ENCODE data around the gene XYLT1. TPM values are rescaled to one million over a fixed set of nuclear protein-coding genes. Genes with fewer than 3 reads are reported as not detected.

Gene XYLT1
- total RNA-seq, 1 experiment from 2014 or later, result 7.3 TPM

DNA sequence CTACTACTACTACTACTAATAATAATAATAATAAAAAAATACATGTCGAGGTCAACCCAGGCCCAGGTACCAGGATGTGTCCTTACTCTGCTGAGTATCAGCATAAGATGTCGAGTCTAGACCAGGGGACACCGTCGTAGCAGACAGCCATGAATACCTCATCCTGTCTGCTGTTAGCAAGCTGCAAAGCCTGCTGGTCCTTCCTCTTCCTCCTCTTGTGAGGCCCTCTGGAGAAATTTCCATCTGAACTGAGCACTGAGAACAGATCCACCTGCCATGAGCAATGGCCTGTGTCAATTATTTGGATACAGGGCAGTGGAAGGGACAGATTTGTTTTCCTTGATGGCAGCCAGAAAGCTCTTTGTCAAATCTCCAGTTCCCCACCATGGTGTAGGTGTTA lies 168.5 kb downstream of the XYLT1 start:
- Histone ChIP-seq H3K4me3 (no peak overlapping the region), H3K36me3 (no peaks in the 10 kb centered on the region), H3K9me3 (no peaks in the 10 kb centered on the region), H3K27me3 (no peaks in the 10 kb centered on the region)
- no peak for DNase-seq

DNA sequence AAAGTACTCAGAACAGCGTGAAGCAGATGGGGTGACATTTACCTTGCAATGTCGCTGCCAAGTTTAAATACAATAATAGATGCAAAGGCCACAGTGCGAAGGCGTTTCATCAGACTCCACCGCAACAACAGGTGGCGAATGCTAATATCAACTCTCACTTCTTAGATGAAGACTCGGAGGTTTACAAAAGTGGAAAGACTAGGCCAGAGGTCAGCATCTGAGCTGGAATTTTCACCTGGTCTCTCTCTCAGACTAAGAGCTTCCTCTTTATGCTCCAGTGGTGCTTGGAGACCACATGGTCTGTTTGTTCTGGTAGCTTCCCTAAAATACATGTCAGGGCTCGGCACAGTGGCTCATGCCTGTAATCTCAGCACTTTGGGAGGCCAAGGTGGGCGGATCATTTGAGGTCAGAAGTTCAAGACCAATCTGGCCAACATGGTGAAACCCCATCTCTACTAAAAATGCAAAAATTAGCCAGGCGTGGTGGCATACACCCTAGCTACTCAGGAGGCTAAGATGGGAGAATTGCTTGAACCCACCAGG lies 169.1 kb downstream of the XYLT1 start:
- Histone ChIP-seq H3K27me3 (no peaks in the 10 kb centered on the region), H3K4me3 (no peak overlapping the region)
- DNase-seq, result no peak

DNA sequence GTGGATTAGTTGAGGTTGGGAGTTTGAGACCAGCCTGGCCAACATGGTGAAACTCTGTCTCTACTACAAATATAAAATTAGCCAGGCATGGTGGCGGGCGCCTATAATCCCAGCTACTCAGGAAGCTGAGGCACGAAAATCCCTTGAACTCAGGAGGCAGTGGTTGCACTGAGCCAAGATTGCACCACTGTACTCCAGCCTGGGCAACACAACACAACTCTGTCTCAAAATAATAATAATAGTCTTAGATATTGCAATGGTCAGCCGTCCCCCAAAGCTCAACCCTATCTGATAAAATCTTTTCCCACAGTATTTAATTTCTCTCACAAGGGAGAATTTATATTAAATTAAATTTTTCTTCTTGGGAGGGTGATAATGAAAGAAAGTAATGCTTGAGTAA lies 169.6 kb downstream of the XYLT1 start:
- H3K4me3 ChIP-seq, result no peak overlapping the region
- H3K9me3 ChIP-seq, result no peaks in the 10 kb centered on the region
- H3K36me3 ChIP-seq, result no peaks in the 10 kb centered on the region
- no peaks in the 10 kb centered on the region for H3K27me3 ChIP-seq
- no peak for DNase-seq

More for the DNA sequence above, 169.1 kb downstream of the XYLT1 start:
- H3K36me3 ChIP-seq, result no peaks in the 10 kb centered on the region
- H3K9me3 ChIP-seq, result no peaks in the 10 kb centered on the region

DNA sequence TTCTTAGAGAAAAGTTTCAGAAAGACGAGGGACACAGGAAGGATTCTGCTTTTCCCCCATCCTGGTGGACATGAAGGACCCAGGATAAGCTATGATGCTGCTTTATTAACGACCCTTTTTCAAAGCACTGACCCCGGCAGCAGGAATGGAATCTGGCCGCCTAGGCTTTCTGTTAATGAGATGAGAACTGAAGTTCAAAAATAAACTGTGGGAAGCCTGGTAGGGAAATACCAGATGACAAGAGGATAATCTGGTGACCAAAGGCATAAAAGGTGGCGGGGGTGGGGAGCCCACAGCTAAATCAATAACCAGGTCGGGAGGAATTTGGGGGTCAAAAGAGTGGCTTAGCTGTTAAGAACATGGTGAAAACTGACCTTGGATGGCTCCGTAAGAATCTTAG lies 171.0 kb downstream of the XYLT1 start:
- no peak overlapping the region for H3K4me3 ChIP-seq
- H3K36me3 ChIP-seq, result no peaks in the 10 kb centered on the region
- H3K9me3 ChIP-seq, result no peaks in the 10 kb centered on the region
- no peaks in the 10 kb centered on the region for H3K27me3 ChIP-seq
- no peak for DNase-seq

DNA sequence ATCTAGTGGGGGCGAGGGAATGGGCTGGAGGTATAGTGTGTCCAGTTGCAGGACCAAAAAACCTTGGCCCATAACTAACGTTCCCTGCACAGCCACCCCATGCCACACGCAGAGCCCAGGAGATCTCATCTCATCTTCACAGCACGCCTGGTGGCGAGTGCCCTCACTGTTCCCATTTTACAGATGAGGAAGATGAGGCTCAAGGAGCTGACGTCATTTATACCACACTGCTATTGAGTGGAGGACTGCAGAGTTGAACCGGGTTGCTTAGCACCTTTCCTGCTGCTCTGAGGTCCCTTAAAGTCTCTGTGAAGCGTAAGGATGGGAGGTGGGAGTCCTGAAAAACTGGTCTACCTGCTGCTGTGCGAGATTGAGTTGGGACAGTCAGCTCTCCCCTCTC lies 172.5 kb downstream of the XYLT1 start:
- H3K9me3 ChIP-seq, result no peaks in the 10 kb centered on the region
- no peak overlapping the region for H3K4me3 ChIP-seq
- H3K36me3 ChIP-seq, result no peaks in the 10 kb centered on the region
- no peaks in the 10 kb centered on the region for H3K27me3 ChIP-seq
- no peak for DNase-seq

DNA sequence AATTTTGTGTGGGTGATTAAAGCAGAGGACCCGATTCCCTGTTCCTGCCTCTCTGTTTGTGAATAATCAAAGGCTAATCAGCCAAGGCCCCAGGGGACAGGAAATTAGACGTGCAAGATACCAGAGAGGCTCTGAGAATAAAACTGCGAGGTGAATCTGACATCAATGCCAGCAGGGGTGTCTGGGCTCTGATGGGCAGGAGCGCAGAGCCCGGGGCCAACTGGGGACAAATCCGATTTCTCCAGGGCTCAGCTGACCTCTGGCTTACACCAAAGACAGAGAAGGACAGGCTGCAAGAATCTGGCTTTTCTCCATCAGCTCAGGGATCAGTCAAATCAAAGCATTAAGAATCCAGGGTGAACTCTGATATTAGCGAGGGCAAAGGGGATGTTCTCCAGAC lies 174.3 kb downstream of the XYLT1 start:
- Histone ChIP-seq H3K4me3 (no peak overlapping the region), H3K9me3 (no peaks in the 10 kb centered on the region), H3K27me3 (no peaks in the 10 kb centered on the region), H3K36me3 (no peaks in the 10 kb centered on the region)
- no peak for DNase-seq

DNA sequence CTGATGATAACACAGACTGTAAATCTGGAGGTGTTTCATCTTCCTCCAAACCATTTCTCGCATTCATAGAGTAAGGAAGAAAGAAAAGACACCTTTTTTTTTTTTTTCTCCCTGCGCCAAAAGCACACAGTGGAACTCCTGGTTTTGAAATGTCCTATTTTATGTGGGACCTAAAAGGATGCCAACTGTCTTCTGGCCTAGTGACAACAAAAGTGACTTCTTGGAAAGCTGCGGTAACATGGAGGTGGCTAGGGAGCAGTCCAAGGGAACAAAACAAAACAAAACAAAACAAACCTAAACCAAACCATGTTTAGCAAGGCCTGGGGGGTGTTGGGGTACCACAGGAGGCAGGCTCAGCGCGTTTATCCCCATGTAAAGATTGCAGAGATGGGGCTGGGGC lies 174.8 kb downstream of the XYLT1 start:
- Histone ChIP-seq H3K36me3 (no peaks in the 10 kb centered on the region), H3K27me3 (no peaks in the 10 kb centered on the region)
- DNase-seq, result no peak

DNA sequence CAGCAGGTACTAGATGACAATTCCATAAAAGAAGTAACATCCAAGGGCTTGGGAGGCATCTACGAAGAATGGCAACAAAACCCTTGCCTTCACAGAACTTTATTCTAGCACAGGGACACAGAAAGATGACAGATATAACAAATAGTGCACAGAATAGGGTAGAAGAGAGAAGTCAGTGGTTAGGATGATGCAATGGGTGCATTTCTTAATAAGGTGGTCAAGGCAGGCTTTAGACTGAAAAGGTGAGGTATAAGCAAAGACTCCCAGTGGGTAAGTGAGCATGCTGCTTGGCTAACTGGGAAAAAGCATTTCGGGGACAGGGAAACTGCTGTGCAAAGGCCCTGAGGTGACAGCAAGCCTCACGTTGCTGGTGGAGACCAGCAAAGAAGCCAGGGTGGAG lies 175.9 kb downstream of the XYLT1 start:
- Histone ChIP-seq H3K27me3 (no peaks in the 10 kb centered on the region), H3K36me3 (no peaks in the 10 kb centered on the region), H3K4me3 (no peak overlapping the region), H3K9me3 (no peaks in the 10 kb centered on the region)
- DNase-seq, result no peak

More for the DNA sequence above, 174.8 kb downstream of the XYLT1 start:
- no peak overlapping the region for H3K4me3 ChIP-seq
- H3K9me3 ChIP-seq, result no peaks in the 10 kb centered on the region

DNA sequence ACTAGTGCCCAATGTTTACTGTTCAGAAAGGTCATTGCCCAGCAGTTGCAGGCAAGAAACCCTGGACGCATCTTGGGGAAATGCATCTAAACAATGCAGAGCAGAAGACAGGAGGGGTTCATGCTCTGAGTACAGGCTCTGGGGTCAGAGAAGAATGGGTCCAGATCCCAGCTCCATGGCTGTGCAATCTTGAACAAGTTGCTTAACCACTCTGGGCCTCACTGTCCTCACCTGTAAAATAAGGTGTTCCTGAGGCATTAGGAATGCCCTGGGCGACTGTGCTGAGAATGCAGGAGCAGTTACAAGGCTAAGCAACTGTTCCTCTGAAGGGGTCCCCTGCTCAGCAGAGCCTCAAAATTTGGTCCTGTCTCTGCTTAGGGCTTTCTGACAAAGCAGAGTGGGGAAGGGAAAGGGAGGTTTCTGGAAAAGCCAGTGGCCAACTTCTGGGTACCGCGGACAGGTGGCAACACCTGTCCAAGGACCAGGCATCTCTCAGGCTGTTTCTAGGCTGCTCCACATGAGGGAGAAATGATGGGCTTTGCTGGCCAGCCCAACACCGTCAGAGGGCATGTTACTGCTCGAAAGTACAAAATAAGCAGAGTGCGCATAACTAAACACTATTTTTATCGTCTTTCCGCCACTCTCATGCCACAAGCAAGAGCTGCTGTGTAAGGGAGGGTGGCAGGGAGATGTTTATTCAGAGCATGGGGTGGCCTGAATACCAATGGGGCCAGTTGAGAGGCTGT lies 176.8 kb downstream of the XYLT1 start:
- Histone ChIP-seq H3K4me3 (no peak overlapping the region), H3K27me3 (no peaks in the 10 kb centered on the region), H3K9me3 (no peaks in the 10 kb centered on the region), H3K36me3 (no peaks in the 10 kb centered on the region)
- DNase-seq, result no peak

DNA sequence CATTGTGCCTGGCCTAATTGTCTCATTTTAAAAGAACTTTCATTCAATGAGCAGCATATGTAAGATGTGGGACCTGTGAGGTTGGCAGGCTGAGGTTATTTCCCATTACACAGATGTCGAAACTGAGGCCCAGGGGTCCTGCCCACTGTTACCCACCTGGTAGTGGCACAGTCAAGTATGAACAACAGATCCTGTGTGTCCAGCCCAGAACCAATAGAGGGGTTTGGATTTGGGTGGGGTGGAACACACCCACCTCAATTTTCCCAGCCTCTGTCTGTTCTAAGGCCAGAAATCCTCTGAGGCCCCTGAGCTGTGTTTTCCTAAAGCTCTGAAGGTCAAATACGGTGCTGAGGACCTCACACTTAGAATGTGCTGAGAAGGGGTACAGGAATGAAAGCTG lies 179.5 kb downstream of the XYLT1 start:
- Histone ChIP-seq H3K9me3 (no peaks in the 10 kb centered on the region), H3K36me3 (no peaks in the 10 kb centered on the region)
- no peak for DNase-seq

DNA sequence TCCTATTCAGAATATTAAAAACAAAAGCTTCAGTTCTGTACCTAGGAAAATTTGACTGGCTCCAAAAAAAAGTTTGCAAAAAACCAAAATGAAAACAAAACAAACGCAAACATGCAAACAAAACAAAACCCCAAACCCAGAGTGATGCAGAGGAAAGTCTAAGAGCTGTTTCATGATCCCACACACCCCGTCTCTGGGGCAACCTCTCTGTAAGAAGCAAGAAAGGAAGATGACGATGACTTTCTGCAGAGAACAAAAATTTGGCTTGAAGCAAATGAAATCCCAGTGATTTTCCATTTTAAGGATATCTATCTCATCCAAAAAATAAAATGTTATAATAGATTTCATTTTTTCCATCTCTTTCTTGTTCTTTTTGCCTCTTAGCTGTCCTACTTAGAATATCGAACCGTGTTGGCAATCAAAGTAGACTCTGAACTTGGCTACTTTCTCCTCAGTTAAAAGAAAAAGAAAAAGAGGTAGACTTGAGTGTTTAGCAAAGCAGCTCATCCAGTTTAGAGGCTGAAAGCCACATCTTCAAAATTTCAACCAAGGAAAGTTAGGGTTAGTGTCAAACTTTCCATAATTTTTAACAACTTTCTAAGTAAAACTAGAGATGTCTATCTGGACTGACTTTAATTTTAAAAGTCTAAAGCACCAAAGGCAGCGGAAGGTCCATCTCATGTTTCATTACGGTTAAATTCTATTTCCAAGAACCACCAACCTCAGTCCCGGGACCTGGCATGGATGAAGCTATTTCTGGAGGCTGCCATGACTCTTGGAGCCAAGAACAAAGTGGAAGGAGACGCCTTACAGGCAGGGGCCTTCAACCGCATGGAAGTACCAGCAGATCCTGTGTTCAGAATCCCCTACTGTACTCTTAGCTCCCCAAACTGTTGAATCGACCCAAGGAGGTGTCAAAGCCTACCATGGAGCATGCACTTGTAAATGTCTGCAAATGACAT lies 180.8 kb downstream of the XYLT1 start:
- H3K9me3 ChIP-seq, result no peaks in the 10 kb centered on the region
- H3K4me3 ChIP-seq, result no peak overlapping the region
- no peaks in the 10 kb centered on the region for H3K36me3 ChIP-seq
- DNase-seq, result no peak
- no peaks in the 10 kb centered on the region for H3K27me3 ChIP-seq

More for the DNA sequence above, 179.5 kb downstream of the XYLT1 start:
- Histone ChIP-seq H3K27me3 (no peaks in the 10 kb centered on the region), H3K4me3 (no peak overlapping the region)

DNA sequence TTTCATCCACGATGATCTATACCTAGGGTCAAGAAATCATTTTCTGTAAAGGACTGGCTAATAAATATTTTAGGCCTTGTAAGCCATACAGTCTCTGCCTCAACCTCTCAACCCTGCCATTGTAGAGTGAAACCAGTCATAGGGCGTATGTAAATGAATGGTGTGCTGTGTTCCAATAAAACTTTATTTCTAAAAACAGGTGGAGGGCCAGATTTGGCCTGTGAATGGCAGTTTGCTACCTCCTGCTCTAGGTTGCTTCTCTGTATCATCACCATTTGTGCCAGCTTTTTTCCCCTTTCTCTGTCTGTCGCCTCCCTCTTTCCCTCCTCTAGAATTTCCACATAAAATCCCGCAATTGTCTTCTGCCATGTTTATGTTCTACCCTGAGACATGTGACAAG lies 181.7 kb downstream of the XYLT1 start:
- DNase-seq, result no peak
- Histone ChIP-seq H3K9me3 (no peaks in the 10 kb centered on the region), H3K36me3 (no peaks in the 10 kb centered on the region), H3K4me3 (no peak overlapping the region), H3K27me3 (no peaks in the 10 kb centered on the region)

DNA sequence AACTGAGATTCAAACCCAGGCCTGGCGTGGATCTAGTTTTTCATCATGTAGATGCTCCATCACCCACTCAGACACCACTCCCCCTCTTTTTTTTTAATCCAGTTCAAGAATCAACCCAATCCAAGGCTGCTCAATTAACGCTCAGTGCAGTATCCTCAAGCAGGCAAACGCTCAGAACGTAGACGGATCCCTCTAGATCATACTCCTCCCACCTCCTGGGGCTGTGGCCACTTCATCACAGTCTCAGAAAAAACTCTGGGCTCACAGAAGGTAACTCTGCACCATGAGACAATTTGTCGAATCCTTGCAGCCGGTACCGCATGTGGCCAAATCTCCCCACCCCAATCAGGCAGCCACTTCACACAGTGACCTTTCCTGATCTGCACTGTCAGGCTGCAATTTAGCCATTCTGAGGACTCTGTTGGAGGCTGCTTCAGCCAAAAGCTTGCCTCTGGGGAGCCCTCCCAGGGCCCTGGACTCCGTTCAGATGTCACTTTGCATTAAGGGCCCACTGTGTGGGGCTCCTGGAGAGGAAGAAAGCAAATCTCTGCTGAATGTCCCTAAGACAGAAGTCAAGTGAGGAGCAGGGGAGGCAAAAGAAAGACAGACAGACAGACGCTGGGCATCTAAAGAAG lies 183.5 kb downstream of the XYLT1 start:
- Histone ChIP-seq H3K4me3 (no peak overlapping the region), H3K36me3 (no peaks in the 10 kb centered on the region), H3K9me3 (no peaks in the 10 kb centered on the region), H3K27me3 (no peaks in the 10 kb centered on the region)
- no peak for DNase-seq

DNA sequence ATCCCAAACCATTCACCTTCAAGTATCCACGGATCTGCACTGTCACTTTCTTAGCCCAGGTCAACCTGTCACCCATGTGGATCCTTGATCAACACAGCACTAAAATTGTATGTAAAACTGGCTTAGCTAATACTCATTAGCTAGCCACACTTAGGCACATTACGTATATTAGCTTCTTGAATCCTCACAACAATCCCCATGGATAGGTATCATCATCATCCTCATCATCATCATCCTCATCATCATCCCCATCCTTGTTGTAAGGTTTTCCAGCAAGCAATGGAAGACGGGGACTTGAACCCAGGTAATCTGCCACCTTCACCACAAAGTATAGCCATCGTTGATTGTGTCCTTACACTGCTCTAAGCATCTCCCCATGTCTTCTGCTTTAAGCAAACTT lies 184.3 kb downstream of the XYLT1 start:
- Histone ChIP-seq H3K36me3 (no peaks in the 10 kb centered on the region), H3K9me3 (no peaks in the 10 kb centered on the region), H3K27me3 (no peaks in the 10 kb centered on the region), H3K4me3 (no peak overlapping the region)
- no peak for DNase-seq

DNA sequence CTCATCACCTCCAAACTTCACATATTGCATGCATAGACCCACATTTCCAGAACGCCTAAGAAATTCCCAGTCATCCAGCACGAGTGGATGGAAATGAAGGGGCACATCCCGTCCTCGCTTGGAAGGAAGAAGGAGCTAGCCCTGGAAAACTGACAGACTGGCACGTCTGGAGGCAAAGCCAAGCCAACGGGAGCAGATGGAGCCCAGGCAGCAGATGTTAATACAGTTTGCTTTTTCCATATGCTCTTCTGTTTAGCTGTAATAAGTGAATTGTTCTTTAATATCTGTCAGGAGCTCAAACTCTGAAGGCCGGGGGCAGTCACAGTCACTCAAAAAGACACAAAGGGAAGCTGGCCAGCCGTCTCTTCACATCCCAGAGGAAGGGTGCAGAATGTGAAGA lies 187.7 kb downstream of the XYLT1 start:
- H3K36me3 ChIP-seq, result no peaks in the 10 kb centered on the region

DNA sequence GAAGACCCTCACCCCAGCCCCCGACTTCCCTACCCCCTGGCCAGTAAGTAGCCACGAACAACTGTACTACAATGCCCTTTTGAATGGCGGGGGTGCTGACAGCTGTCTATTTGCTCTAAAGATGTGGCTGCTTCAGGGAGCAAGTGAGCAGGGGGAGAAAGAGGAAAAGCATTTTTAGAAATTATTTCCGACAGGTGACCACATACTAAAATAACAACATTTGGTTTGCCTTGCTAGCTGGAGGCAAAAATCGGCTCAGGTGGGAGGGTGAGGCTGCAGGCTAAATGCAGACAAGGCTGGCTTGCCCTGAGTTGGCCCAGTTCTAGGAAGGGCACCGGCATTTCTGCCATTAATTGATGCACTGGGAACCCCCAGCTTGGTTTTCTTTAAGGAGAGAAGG lies 188.5 kb downstream of the XYLT1 start:
- Histone ChIP-seq H3K4me3 (no peak overlapping the region), H3K36me3 (no peaks in the 10 kb centered on the region), H3K9me3 (no peaks in the 10 kb centered on the region), H3K27me3 (no peaks in the 10 kb centered on the region)
- no peak for DNase-seq

More for the DNA sequence above, 187.7 kb downstream of the XYLT1 start:
- H3K4me3 ChIP-seq, result no peak overlapping the region
- no peaks in the 10 kb centered on the region for H3K27me3 ChIP-seq
- DNase-seq, result no peak
- no peaks in the 10 kb centered on the region for H3K9me3 ChIP-seq

DNA sequence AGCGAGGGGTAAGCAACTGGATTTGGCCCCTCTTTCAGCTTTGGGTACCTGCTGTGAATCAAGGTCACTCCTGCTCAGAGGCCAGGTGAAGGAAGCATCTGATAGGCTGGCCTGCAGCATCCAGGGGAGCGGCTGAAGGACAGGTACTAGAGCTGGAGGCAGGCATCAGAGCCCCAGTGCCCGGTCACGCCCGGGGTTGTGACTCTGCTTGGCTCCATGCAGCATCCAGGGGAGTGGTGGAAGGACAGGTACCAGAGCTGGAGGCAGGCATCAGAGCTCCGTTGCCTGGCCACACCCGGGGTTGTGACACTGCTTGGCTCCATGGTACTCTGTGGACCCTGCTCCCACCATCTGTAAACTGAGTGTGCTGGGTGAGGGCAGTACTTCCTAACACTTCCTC lies 189.7 kb downstream of the XYLT1 start:
- Histone ChIP-seq H3K9me3 (no peaks in the 10 kb centered on the region), H3K4me3 (no peak overlapping the region), H3K36me3 (no peaks in the 10 kb centered on the region), H3K27me3 (no peaks in the 10 kb centered on the region)
- DNase-seq, result no peak

Data from MG63 (cell line).